HUES6 (cell line): ENCODE measurements around the gene CDH19.
A peak's percentile ranks its signal among the peaks of the same experiment; 100 is the strongest.

Source experiments
- H3K27ac ChIP-seq: 2 replicates; pipeline ENCODE4 v1.7.0; 2013; ENCODE audit warnings: low read depth, mild to moderate bottlenecking, low read length, inconsistent platforms
- H3K27me3 ChIP-seq: 2 replicates; pipeline ENCODE4 v1.6.1; 2013; ENCODE audit warnings: low read length; ENCODE audit not compliant: control insufficient read depth, insufficient read depth
- H3K36me3 ChIP-seq: 2 replicates; pipeline ENCODE4 v1.6.1; 2013; ENCODE audit warnings: low read length; ENCODE audit not compliant: control insufficient read depth, insufficient read depth
- H3K4me1 ChIP-seq: 2 replicates; pipeline ENCODE4 v1.6.1; 2013; ENCODE audit warnings: low read length; ENCODE audit not compliant: control insufficient read depth, insufficient read depth
- H3K4me3 ChIP-seq: 2 replicates; pipeline ENCODE4 v1.5.1; 2013; ENCODE audit warnings: low read depth, low read length
- H3K9ac ChIP-seq: one replicate; pipeline ENCODE4 v1.6.1; 2013; ENCODE audit warnings: mild to moderate bottlenecking, low read length
- H3K9me3 ChIP-seq: 2 replicates; pipeline ENCODE4 v1.6.1; 2013; ENCODE audit warnings: low read depth, low read length; ENCODE audit not compliant: control insufficient read depth, insufficient read depth

The CDH19 gene

GRCh38 chr18:66603941-66604627 lies at the start of gene CDH19:
CDH19 (minus strand) TSS chr18:66604090; CDS start chr18:66572204, 31,886 bp downstream.
- Histone ChIP-seq H3K4me3 (no peak within 1 kb of the TSS), H3K36me3 (no peaks in the 10 kb centered on the region), H3K27me3 (no peaks in the 10 kb centered on the region), H3K27ac (no peak within 1 kb of the TSS), H3K9me3 (no peaks in the 10 kb centered on the region), H3K4me1 (no peaks in the 10 kb centered on the region), H3K9ac (no peak within 1 kb of the TSS)

GRCh38 chr18:66647671-66648070 lies 43.8 kb upstream of the CDH19 start:
- Histone ChIP-seq H3K36me3 (no peaks in the 10 kb centered on the region), H3K27me3 (no peaks in the 10 kb centered on the region), H3K4me3 (no peak overlapping the region), H3K4me1 (peaks cover 22% of the 10 kb centered on the region; the same call in 1 of the 2 replicates), H3K9me3 (no peaks in the 10 kb centered on the region), H3K27ac (no peak overlapping the region), H3K9ac (no peak overlapping the region)

- Histone ChIP-seq H3K9me3 (no peaks in the 10 kb centered on the region), H3K9ac (no peak overlapping the region), H3K4me1 (peaks cover 22% of the 10 kb centered on the region; the same call in 1 of the 2 replicates), H3K36me3 (no peaks in the 10 kb centered on the region), H3K27me3 (no peaks in the 10 kb centered on the region), H3K4me3 (no peak overlapping the region), H3K27ac (peak overlapping the region; percentile 17; the same call in 1 of the 2 replicates)
Observed at GRCh38 chr18:66646609-66647008, 42.7 kb upstream of the CDH19 start.

GRCh38 chr18:66645983-66646382 lies 42.1 kb upstream of the CDH19 start:
- no peaks in the 10 kb centered on the region for H3K27me3 ChIP-seq
- no peak overlapping the region for H3K4me3 ChIP-seq
- peaks cover 22% of the 10 kb centered on the region; the same call in 1 of the 2 replicates for H3K4me1 ChIP-seq
- no peak overlapping the region for H3K9ac ChIP-seq
- peak overlapping the region; percentile 17 for H3K27ac ChIP-seq
- no peaks in the 10 kb centered on the region for H3K9me3 ChIP-seq
- no peaks in the 10 kb centered on the region for H3K36me3 ChIP-seq

GRCh38 chr18:66641056-66641455 lies 37.2 kb upstream of the CDH19 start:
- Histone ChIP-seq H3K27ac (no peak overlapping the region), H3K4me3 (no peak overlapping the region), H3K9ac (no peak overlapping the region), H3K9me3 (no peaks in the 10 kb centered on the region), H3K27me3 (no peaks in the 10 kb centered on the region), H3K36me3 (no peaks in the 10 kb centered on the region), H3K4me1 (peaks cover 10% of the 10 kb centered on the region; the same call in 1 of the 2 replicates)

- Histone ChIP-seq H3K9ac (no peak overlapping the region), H3K36me3 (no peaks in the 10 kb centered on the region), H3K27ac (no peak overlapping the region), H3K4me3 (no peak overlapping the region), H3K27me3 (no peaks in the 10 kb centered on the region), H3K4me1 (peaks cover 4% of the 10 kb centered on the region; the same call in 1 of the 2 replicates), H3K9me3 (no peaks in the 10 kb centered on the region)
Observed at GRCh38 chr18:66640431-66640830, 36.5 kb upstream of the CDH19 start.

- no peaks in the 10 kb centered on the region for H3K9me3 ChIP-seq
- no peak overlapping the region for H3K27ac ChIP-seq
- no peaks in the 10 kb centered on the region for H3K36me3 ChIP-seq
- no peaks in the 10 kb centered on the region for H3K4me1 ChIP-seq
- H3K4me3 ChIP-seq, result no peak overlapping the region
- no peak overlapping the region for H3K9ac ChIP-seq
- H3K27me3 ChIP-seq, result no peaks in the 10 kb centered on the region
Observed at GRCh38 chr18:66638856-66639629, 35.2 kb upstream of the CDH19 start.

- Histone ChIP-seq H3K4me1 (no peaks in the 10 kb centered on the region), H3K27ac (no peak overlapping the region), H3K9ac (no peak overlapping the region), H3K4me3 (no peak overlapping the region), H3K9me3 (no peaks in the 10 kb centered on the region), H3K36me3 (no peaks in the 10 kb centered on the region), H3K27me3 (no peaks in the 10 kb centered on the region)
Observed at GRCh38 chr18:66635342-66635741, 31.5 kb upstream of the CDH19 start.

- no peaks in the 10 kb centered on the region for H3K36me3 ChIP-seq
- no peaks in the 10 kb centered on the region for H3K4me1 ChIP-seq
- H3K27me3 ChIP-seq, result no peaks in the 10 kb centered on the region
- no peaks in the 10 kb centered on the region for H3K9me3 ChIP-seq
- no peak overlapping the region for H3K27ac ChIP-seq
- no peak overlapping the region for H3K4me3 ChIP-seq
- H3K9ac ChIP-seq, result no peak overlapping the region
Observed at GRCh38 chr18:66632756-66633155, 28.9 kb upstream of the CDH19 start.

- no peaks in the 10 kb centered on the region for H3K27me3 ChIP-seq
- no peaks in the 10 kb centered on the region for H3K36me3 ChIP-seq
- no peaks in the 10 kb centered on the region for H3K4me1 ChIP-seq
- no peak overlapping the region for H3K27ac ChIP-seq
- no peak overlapping the region for H3K9ac ChIP-seq
- H3K9me3 ChIP-seq, result no peaks in the 10 kb centered on the region
- H3K4me3 ChIP-seq, result no peak overlapping the region
Observed at GRCh38 chr18:66630831-66631230, 26.9 kb upstream of the CDH19 start.

GRCh38 chr18:66623821-66624220 lies 19.9 kb upstream of the CDH19 start:
- Histone ChIP-seq H3K27ac (no peak overlapping the region), H3K4me1 (no peaks in the 10 kb centered on the region), H3K9me3 (no peaks in the 10 kb centered on the region), H3K36me3 (no peaks in the 10 kb centered on the region), H3K4me3 (no peak overlapping the region), H3K9ac (no peak overlapping the region), H3K27me3 (no peaks in the 10 kb centered on the region)
